Uterus (tissue), 4 donors: ENCODE results near the gene RDH5. TPM values are rescaled to one million over a fixed set of nuclear protein-coding genes. Genes with fewer than 3 reads are reported as not detected.

Experiments
- DNase-seq, 2 donors: peaks; one replicate each; pipeline ENCODE4 v3.0.0-alpha.2; 2019 to 2020
- H3K27ac ChIP-seq, 2 donors: fragments of 200-600 bp; sonication (generic); 1 replicate in 1 of 2; 2 replicates in 1 of 2; pipeline ENCODE4 v1.5.1; 2016 to 2018
- H3K27me3 ChIP-seq, 2 donors: fragments of 200-600 bp; sonication (generic); one replicate each; pipeline ENCODE4 v1.5.1; 2018 to 2019; ENCODE audit warnings: control low read depth in 1 of 2
- H3K36me3 ChIP-seq, 2 donors: fragments of 200-600 bp; sonication (generic); one replicate each; pipeline ENCODE4 v1.5.1; 2019; ENCODE audit warnings: control low read depth in 1 of 2
- H3K4me1 ChIP-seq, 2 donors: fragments of 200-600 bp; sonication (generic); one replicate each; pipeline ENCODE4 v1.5.1; 2018 to 2019; ENCODE audit warnings: control low read depth in 1 of 2
- H3K4me3 ChIP-seq, 2 donors: fragments of 200-600 bp; sonication (generic); 1 replicate in 1 of 2; 2 replicates in 1 of 2; pipeline ENCODE4 v1.5.1; 2018 to 2019; ENCODE audit warnings: mild to moderate bottlenecking in 1 of 2
- H3K9me3 ChIP-seq, 2 donors: fragments of 200-600 bp; sonication (generic); one replicate each; pipeline ENCODE4 v1.5.1; 2019; ENCODE audit warnings: control low read depth in 1 of 2
- POLR2A ChIP-seq, 2 donors: fragments of 450-650 bp; IDR thresholded peaks; one replicate each; pipeline ENCODE4 v1.6.1; 2016; ENCODE audit warnings: antibody characterized with exemption in 2 of 2, mild to moderate bottlenecking in 1 of 2, moderate library complexity in 1 of 2
- intact Hi-C: fragments of 100-400 bp; cut with DNase I; formaldehyde crosslinking; loops from one replicate; pipeline ENCODE4 v1.15.1; 2023; ENCODE audit warnings: low total_unique reads
- total RNA-seq, 4 donors: library from RNA; depleted of rRNA in 3 of 4; stranded (reverse); fragments of >200 nt in 3 of 4; gene quantifications; one replicate each; pipeline versions ENCODE4 v1.1.0 to v1.2.4, GENCODE V29; 2014 to 2023
- TF ChIP-seq, protein P1 (sequence below), 4 experiments: fragments of 200-600 bp in 2 of 4; fragments of 450-650 bp in 2 of 4; sonication (generic) in 2 of 4; IDR thresholded peaks; one replicate each; pipeline ENCODE4 v1.5.1; 2016 to 2019; ENCODE audit warnings: antibody characterized with exemption in 4 of 4, mild to moderate bottlenecking in 2 of 4, moderate library complexity in 1 of 4
- donor health status: DM: yes; HTN: yes; CAD: no.

The RDH5 gene
- total RNA-seq, 4 donors from 2014 or later: 4.1 to 16.8 (median 9.7) TPM

DNA sequence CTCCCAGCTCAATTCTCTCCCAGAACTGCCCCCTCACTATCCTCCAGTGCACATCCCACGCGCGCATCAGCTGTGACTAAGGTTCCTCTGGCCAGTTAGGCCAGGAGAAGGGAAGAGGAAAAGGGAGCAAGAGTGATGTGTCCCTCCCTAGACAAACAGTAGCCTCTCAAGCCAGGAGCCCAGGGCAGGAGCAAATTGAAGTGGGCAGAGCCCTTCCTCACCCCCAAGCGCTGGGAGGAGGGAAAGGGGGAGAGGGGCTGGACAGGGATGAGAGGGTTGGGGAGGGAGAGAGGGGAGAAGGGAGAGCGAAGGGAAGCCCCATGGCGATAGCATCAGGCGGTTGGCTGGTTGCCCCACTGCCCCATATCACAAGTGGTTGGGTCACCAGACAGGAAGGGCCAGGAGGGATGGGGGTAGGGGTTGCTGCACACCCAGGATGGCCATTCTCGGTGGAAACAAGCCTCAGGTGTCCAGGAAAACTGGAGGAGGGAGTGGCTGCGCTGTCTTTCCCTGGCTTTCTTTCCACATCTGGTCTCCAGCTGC is 7.5 kb downstream of the RDH5 start:
- H3K27ac ChIP-seq: peak overlapping the region; percentile 99
- no peaks in the 10 kb centered on the region for H3K27me3 ChIP-seq
- TF ChIP-seq POLR2A (IDR thresholded peaks at IDR 0.05): peak in 1 of 2 donors; percentile 22
- TF ChIP-seq, protein P1, sequence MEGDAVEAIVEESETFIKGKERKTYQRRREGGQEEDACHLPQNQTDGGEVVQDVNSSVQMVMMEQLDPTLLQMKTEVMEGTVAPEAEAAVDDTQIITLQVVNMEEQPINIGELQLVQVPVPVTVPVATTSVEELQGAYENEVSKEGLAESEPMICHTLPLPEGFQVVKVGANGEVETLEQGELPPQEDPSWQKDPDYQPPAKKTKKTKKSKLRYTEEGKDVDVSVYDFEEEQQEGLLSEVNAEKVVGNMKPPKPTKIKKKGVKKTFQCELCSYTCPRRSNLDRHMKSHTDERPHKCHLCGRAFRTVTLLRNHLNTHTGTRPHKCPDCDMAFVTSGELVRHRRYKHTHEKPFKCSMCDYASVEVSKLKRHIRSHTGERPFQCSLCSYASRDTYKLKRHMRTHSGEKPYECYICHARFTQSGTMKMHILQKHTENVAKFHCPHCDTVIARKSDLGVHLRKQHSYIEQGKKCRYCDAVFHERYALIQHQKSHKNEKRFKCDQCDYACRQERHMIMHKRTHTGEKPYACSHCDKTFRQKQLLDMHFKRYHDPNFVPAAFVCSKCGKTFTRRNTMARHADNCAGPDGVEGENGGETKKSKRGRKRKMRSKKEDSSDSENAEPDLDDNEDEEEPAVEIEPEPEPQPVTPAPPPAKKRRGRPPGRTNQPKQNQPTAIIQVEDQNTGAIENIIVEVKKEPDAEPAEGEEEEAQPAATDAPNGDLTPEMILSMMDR (IDR thresholded peaks at IDR 0.05): no peak
- intact Hi-C loops: no loop called here
- H3K9me3 ChIP-seq: no peaks in the 10 kb centered on the region
- DNase-seq: peak; percentile 70 to 81
- H3K4me1 ChIP-seq: peaks cover 0 to 8% of the 10 kb centered on the region in 2 donors
- H3K36me3 ChIP-seq: no peaks in the 10 kb centered on the region
- peak overlapping the region; percentile 75 to 98 for H3K4me3 ChIP-seq

DNA sequence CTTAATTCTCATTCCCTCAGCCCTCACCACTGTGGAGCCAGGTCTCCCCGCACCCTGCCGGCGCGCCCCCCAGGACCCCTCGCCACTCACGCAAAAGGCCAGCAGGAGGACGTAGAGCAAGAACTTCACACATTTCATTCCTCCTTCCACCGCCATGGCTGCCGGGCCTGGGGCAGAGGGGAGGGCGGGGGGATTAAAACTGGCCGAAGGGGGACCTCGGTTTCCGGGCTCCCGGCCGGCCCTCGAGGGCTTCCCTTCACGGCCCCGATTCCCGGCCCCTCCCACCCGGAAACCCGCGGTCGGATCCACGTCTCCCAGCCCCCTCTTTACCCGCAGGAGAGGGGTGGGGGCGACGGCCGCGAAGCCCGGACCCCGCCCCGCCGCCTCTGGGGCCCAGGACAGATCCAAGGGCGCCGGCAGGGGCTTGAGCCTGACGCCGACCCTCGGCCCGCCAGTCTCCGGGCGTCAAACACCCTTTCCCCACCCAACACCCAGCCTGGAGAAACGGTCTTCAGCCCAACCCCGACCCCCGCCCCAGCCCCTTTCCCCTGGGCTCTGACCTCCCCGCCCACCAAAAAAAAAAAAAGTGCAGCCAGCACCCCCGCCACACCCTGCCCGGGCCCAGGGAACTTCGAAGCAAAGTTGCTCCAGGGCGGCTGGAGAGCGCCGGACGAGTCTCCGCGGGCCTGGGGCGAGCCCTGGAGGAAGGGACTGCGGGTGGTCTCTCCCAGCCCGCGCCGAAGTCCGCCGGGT is 8.2 kb downstream of the RDH5 start:
- Histone ChIP-seq H3K4me3 (peak overlapping the region; percentile 75 to 98), H3K36me3 (no peaks in the 10 kb centered on the region), H3K9me3 (no peaks in the 10 kb centered on the region), H3K27ac (peak overlapping the region; percentile 99), H3K27me3 (no peaks in the 10 kb centered on the region), H3K4me1 (peaks cover 0 to 8% of the 10 kb centered on the region in 2 donors)
- intact Hi-C loops: no loop called here
- peak in 1 of 2 donors; percentile 10 for TF ChIP-seq POLR2A (IDR thresholded peaks at IDR 0.05)
- TF ChIP-seq, protein P1 (IDR thresholded peaks at IDR 0.05): no peak
- peak; percentile 83 to 84 for DNase-seq

- peaks cover 0 to 8% of the 10 kb centered on the region in 2 donors for H3K4me1 ChIP-seq
- TF ChIP-seq POLR2A (IDR thresholded peaks at IDR 0.05): peak; percentile 75 to 93
- TF ChIP-seq, protein P1 (IDR thresholded peaks at IDR 0.05): no peak
- H3K9me3 ChIP-seq: no peaks in the 10 kb centered on the region
- H3K27me3 ChIP-seq: no peaks in the 10 kb centered on the region
- H3K36me3 ChIP-seq: no peaks in the 10 kb centered on the region
- DNase-seq: peak; percentile 93
- H3K4me3 ChIP-seq: peak within 1 kb of the TSS; percentile 75 to 98
- intact Hi-C loops: no loop called here
- H3K27ac ChIP-seq: peak within 1 kb of the TSS; percentile 99
Measured at GRCh38 chr12:55728939-55729818, 9.0 kb downstream of the RDH5 start, which contains the start of gene CD63. Gene CD63, minus strand, starts transcription at chr12:55729009. Its CDS starts 668 bp downstream, at chr12:55728341.

- intact Hi-C loops: no loop called here
Measured at GRCh38 chr12:55729819-55730818, 9.9 kb downstream of the RDH5 start.

More at GRCh38 chr12:55729819-55730818, 9.9 kb downstream of the RDH5 start:
- Histone ChIP-seq H3K9me3 (no peaks in the 10 kb centered on the region), H3K4me3 (peak overlapping the region; percentile 75 to 98), H3K27ac (peak overlapping the region; percentile 99), H3K36me3 (no peaks in the 10 kb centered on the region), H3K27me3 (no peaks in the 10 kb centered on the region), H3K4me1 (peaks cover 0 to 8% of the 10 kb centered on the region in 2 donors)
- no peak for DNase-seq
- TF ChIP-seq, protein P1 (IDR thresholded peaks at IDR 0.05): peak in 1 of 4 experiments; percentile 11
- no peak for TF ChIP-seq POLR2A (IDR thresholded peaks at IDR 0.05)
